HuH-7.5 (cell line): ENCODE results near the gene CERS1.

Experiments used
- DNase-seq: peaks from one replicate; pipeline ENCODE4 v3.0.0; 2011; ENCODE audit warnings: low spot score

Gene CERS1

DNA sequence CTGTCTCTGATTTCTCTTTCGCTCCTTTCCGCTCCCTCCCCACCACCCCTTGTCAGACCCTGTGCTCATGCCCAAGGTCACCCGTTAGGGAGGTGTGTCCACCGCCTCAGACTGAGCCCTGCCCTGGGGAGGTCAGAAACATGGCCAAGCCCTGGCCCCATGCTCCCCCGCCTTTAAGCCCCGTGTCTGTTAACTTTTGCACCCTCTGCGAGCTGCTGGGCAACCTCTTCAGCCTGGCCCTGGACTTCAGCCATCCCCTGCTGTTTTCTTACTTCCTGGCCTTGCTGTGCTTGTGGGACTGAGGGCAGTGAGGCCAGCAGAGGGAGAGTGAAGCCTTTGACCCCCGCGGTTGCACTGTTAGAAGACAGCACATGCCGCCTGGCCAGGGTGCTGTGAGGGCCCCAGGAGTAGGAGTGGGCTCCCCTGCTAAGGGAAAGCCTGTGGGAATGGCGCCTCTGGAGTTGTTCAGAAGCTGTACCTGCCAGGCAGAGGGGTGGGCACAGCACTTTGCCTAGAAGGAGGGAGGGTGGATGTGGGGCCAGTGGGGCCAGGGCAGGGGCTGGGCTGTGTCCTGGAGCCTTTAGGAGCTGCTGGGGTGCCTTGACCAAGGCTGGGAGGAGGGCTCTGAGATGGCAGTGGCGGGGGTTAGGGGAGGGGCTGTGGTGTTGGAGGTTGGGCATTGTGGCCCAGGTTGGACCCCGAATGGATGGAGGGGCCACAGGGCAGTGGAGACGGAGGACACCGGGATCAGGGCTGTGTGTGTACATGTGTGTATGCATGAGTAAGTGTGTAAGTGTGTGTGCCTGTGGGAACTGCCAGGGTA is 56.3 kb downstream of the CERS1 start:
- DNase-seq, result peak; percentile 92

DNA sequence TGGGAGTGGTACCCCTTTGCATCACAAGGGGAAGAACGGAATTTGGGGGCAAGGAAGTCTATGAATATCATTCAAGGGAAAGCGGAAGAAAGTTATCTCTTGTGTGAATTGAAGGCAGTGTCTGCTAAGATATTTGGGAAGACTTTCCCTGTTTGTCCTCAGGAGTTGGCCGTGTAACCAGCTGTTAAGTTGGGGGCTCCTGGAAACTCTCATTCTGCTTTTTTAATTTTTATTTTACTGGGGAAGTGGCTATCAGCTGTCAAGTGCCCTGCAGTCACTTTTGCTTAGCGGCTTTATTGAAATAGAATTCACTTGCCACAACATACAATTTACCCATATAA is 61.3 kb downstream of the CERS1 start:
- DNase-seq, result no peak

DNA sequence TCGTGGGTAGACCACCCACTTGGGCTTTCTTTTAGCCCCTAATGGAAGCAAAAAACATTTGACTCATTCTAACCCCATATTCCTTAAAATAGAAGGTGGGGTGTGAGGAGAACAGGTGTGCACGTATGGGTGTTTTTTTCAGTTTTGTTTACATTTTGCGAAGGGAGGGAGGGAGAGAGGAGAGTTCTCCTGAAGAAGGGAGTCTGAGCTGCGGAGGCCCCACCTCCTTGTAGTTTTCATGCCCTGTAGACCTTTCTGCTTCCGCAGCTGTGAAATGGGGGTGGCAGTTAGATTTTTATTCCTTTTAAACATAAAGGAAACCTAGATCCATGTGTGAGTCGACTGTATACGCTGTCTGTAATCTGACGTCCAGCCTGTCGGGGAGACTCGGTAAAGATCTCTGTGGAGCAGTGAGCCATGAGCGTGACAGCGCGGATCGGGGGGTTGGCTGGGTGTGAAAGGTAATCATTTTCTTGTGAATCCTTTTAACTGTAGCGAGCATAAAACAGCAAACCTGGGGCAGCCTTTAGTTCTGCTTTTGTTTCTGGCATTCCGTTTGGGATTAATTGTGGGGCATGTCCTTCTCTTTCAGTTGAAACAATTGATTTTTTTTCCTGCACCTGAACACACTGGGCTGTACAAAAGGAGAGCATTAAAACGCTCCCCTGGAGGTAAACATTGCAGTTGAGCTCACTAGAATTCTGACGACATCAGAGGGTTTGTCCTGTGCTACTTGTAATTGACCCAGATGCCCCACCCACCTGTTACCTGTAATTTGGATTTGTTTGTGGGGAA is 61.9 kb downstream of the CERS1 start:
- peak; percentile 82 for DNase-seq

DNA sequence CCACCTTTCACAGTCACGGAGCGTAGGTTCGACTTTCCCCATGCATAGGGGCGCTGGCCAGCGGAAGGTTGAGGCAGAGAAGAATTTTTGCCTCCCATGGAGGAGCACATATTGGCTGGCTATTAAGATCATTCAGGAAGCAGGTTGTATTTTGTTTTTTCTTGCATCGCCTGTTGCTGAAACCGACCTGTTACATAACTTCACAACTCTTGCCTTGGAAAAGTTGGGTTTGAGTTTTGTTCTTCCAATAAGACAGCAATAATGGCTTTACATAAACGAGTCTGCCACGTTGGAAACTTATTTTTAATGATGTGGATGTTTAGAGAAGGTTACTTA is 62.8 kb downstream of the CERS1 start:
- DNase-seq, result no peak

DNA sequence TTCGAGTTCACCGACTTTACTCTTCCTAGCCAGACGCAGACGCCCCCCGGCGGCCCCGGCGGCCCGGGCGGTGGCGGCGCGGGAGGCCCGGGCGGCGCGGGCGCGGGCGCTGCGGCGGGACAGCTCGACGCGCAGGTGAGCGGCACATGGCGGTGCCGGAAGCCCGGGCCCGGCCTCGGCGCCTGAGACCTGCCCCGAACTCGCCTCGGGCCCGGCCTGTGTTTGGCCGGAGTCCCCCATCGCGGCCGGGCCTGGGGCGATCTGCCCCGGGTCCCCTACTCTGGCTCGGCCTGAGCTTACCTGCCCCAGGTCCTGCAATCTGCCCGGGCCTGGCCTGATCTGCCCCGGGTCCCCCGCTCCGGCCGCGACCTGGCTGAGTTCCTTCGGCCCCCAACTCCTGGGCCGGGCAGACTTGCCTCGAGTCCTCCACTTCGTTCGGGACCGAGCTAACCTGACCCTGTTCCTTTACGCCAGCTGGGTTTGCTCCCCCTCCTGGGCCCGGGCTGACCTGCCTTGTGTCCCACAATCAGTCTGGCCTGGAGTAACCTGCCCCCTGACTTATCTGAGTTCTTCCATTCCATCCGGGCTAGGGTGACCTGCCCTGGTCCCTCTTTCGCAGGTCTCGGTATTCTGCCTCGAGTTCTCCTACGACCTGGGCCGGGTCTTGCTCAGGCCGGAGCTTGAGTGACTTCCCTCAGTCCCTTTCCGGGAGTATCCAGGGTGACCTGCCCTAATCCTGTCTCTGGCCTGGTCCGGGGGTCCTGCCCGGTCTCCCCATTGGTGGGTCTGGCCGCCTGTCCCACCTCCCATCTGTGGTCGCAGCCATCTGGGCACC is 63.4 kb downstream of the CERS1 start:
- peak; percentile 73 for DNase-seq

DNA sequence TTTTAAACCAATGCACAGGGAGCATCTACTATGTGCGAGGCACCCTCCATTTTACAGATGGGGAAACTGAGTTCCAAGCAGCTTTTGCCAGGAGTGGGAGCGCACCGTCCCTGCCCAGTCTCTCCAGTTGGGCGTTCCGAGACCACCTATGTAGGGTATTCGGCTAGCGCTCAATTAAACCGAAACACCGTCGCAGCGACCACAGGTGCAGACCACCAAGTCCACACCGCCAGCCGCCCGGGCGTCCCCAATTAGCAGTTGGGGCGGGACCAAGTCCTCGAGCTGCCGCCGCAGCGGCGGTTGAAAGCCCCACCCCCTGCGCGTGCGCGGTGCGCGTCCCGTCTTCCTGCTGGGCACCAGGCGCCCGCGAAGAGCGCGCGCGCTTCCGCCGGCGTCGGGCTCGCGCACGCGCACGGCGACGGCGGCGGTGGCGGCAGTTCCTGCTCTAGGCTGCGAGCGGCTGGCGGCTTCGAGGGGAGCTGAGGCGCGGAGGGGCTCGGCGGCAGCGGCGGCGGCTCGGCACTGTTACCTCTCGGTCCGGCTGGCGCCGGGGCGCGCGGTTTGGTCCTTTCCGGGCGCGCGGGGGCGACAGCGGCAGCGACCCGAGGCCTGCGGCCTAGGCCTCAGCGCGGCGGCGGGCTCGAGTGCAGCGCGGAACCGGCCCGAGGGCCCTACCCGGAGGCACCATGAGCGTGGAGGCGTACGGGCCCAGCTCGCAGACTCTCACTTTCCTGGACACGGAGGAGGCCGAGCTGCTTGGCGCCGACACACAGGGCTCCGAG is 64.2 kb downstream of the CERS1 start, which contains the start of gene UPF1:
Gene UPF1, plus strand, starts transcription at position 436 of the 782 bp plus-strand sequence. Its CDS starts 251 bp downstream, at position 687.
- peak; percentile 99 for DNase-seq

DNA sequence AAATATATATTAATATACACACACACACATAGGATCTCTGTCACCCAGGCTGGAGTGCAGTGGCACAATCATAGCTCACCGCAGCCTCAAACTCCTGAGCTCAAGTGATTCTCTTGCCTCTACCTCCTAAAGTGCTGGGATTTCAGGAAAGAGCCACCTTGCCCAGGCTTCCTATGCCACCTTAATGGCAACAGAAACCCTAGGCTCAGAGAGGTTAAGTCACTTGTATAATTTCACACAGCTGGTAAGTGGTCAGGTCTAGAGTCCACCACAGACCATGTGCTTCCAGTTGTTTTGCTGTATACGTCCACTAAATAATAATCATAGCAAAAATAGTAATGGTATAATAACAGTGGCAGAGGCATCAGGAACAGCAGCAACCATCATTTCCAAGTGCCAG is 65.5 kb downstream of the CERS1 start:
- no peak for DNase-seq

DNA sequence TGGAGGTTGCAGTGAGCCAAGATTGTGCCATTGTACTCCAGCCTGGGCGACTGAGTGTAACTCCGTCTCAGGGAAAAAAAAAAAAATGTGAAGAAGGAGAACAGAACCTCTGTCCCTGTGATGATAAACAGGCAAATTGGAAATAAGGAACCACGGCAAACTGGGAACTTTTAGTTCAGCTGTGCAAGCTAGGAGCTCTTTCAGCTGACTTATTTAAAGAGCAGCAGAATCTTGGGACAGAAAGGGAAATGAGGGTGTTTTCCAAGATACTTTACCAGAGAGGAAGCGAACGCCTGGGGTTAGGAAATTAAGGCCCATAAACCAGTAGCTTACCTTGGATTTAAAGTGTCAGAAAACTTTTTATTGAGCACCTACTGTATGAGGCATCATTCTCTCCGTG is 67.2 kb downstream of the CERS1 start:
- DNase-seq, result no peak
